ENCODE measurements around the gene CCDC92.
"Not testable (repeated sequence)": the region's sequence is repeated elsewhere in the genome, so short reads cannot be mapped to it uniquely, and the experiment has no call there.

Gene CCDC92

DNA sequence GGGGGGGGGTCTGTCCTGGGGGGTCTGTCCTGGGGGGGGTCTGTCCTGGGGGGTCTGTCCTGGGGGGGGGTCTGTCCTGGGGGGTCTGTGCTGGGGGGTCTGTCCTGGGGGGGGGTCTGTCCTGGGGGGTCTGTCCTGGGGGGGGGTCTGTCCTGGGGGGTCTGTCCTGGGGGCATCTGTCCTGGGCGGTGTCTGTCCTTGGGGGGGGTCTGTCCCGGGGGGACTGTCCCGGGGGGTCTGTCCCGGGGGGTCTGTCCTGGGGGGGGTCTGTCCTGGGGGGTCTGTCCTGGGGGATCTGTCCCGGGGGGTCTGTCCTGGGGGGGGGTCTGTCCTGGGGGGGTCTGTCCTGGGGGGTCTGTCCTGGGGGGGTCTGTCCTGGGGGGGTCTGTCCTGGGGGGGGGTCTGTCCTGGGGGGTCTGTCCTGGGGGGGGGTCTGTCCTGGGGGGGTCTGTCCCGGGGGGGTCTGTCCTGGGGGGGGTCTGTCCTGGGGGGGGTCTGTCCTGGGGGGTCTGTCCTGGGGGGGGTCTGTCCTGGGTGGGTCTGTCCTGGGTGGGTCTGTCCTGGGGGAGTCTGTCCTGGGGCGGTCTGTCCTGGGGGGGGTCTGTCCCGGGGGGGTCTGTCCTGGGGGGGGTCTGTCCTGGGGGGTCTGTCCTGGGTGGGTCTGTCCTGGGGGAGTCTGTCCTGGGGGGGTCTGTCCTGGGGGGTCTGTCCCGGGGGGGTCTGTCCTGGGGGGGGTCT, 60.8 kb downstream of the CCDC92 start:
- in situ Hi-C loops (cut with MboI; ENCODE audit: low sequenced_read_pairs) = not testable (repeated sequence)

- in situ Hi-C loops (cut with MboI; ENCODE audit: low sequenced_read_pairs) = no loop called here
These were observed 61.9 kb downstream of the CCDC92 start for GRCh38 chr12:123910761-123911193.

- in situ Hi-C loops (cut with MboI; ENCODE audit: low sequenced_read_pairs) = no loop called here
These were observed 62.6 kb downstream of the CCDC92 start for GRCh38 chr12:123910057-123910456.

DNA sequence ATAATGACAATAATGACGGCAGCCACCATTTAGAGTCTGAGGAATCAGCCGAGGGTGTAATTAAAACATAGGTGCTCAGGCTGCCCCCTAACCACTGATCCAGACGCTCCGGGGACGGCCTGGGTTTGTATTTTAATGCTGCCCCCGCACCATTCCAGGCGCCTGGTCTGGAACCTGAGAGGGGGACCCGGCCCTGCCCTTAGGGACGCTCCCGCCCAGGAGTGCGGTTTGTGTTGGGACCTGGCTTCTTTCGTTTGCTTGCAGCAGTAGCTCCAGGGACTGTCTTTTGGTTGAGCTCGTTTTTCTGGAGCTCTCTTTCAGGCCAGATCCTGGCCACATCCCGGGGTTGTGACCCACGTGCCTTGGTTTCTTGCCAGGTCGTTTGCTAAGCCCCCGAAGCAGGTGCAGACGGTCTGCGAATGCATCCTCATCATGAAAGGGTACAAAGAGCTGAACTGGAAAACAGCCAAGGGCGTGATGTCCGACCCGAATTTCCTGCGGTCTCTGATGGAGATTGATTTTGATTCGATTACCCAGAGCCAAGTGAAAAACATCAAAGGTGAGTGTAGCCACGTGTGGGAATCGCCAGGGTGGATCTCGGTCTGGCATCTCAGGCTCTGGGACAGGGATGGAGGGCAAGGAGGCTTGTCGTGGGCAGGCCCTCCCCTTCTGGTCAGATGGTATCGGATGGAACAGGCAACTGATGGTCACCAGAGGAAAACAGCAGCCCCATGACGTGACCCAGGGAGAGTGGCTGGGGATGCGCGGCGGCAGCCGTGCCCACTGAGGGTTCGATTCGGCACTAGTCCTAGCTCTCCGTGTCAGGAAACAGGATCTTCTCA, 63.5 kb downstream of the CCDC92 start:
- in situ Hi-C loops (cut with MboI; ENCODE audit: low sequenced_read_pairs) = no loop called here

DNA sequence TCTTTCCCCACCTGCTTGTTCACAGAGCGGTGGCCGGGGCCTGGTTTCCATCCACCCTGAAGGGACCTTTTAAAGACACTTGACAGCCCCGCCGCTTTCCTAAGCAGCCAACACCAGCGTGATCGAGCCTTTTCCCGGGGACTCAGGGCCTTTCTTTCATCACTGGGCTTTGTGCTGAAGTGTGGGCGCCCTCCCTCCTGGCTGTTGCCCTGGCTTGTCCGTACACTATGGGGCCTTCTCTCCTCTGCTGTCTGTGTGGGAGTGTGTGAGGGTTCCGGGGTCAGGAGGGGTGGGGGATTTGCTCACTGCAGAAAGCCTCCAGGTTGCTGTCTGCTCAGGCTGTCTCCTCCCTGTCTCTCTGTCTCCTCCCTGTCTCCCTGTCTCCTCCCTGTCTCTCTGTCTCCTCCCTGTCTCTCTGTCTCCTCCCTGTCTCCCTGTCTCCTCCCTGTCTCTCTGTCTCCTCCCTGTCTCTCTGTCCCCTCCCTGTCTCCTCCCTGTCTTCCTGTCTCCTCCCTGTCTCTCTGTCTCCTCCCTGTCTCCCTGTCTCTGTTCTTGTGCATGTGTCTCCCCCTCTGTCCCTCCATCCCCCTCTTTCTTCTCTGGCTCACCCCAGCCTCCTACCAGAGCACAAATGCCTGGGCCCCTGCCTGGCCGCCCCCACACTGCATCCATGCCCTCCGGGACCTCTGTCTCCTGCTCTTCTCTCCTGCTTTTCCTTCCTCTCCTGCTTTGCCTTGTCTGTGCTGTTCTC, 64.7 kb downstream of the CCDC92 start:
- in situ Hi-C loops (cut with MboI; ENCODE audit: low sequenced_read_pairs) = no loop called here

DNA sequence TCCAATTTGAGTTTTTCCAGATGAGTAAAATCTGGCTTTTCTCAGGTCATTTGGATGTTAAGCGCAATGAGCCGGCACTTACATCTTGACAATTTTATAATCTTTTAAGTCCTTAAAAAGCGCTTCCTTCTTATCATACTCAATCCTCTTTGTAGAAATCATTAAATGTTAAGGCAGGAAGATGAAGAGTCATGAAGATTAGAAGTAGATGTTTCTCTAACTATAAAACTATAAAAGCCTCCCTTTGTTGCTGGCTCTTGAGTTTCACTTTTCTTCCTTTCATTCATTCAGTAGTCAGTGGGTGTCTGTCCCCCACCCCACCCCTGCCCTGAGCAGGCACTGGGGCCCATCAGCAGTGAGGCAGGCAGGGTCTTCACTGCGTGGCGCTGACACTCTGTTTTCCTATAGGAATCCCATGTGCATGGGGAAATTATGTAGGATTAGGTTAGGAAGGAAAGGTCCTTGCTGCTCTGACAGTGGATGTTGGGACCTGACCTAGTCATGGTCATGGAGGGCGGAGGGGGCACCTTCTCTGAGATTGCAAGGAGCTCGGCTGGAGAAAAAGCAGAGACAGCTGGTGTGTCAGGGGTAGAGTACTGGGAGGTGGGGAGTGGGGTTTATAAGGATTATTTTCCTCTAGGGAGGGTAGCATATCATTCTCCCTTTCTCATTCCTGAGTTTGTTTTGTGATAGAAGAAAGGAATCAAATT, 65.8 kb downstream of the CCDC92 start:
- in situ Hi-C loops (cut with MboI; ENCODE audit: low sequenced_read_pairs) = no loop called here

DNA sequence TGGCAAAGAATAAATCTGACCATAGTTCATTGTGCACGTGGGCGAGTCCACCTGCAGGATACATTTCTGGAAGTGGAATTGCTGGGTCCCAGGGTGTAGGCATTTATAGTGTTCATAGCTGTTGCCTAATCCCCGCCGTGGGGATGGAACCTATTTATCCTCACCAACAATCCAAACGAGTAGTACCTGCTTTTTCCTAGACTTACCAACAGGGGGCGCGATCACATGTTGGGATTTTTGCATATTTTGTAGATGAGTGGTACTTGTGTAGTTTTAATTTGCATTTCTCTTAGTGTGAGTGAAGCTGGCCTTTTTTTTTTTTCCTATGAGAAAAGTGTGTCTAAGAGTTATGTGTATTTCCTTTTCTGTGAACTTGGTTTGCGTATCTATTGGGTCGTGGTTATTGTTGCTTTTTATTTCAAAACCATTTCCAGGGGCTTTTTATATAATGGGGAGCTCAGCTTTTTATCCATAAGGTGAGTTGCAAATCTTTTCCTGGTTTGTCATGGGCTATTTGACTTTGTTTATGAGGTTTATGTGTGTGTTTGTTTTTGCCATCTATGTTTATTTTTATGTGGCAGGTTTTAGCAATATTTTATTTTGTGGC, 67.2 kb downstream of the CCDC92 start:
- in situ Hi-C loops (cut with MboI; ENCODE audit: low sequenced_read_pairs) = no loop called here

DNA sequence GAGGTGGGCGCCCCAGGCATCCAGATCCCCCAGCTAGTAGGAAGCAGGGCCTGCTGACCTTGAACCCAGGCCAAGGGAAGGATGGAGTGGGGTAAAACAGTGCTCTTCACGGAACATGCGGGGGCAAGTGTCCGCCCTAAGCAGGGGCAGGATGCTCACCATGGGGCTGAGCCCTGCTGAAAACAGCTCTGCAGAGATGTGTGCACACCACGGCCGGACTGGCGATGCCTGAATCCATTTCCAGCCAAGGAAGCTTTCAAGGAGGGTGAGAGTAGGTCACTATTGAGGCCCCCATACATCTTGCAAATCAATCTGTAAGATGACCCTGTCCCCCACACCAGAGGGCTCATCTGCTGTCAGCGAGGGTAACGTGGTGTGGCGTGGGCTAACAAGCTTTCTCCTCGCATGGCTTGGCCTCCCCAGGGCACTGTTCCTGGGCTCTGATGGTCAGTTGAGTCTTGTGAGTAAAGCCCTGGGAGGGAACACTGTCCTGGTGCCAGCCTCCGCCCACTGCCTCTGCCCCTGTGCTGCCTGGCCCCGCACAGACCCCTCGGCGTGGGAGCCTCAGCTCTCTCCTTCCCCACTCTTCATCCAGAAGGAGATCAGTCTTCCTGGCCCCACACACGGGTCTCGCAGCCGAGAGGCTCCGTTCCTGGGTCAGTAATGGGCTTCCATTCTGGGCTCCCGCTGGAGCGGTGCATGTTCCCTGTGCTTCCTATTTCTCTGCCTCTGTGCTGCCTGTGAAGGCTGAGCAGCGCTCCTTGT, 69.1 kb downstream of the CCDC92 start:
- in situ Hi-C loops (cut with MboI; ENCODE audit: low sequenced_read_pairs) = no loop called here

- in situ Hi-C loops (cut with MboI; ENCODE audit: low sequenced_read_pairs) = no loop called here
These were observed 69.8 kb downstream of the CCDC92 start for GRCh38 chr12:123902821-123903220.

- in situ Hi-C loops (cut with MboI; ENCODE audit: low sequenced_read_pairs) = no loop called here
These were observed 71.7 kb downstream of the CCDC92 start for GRCh38 chr12:123900871-123901376.

DNA sequence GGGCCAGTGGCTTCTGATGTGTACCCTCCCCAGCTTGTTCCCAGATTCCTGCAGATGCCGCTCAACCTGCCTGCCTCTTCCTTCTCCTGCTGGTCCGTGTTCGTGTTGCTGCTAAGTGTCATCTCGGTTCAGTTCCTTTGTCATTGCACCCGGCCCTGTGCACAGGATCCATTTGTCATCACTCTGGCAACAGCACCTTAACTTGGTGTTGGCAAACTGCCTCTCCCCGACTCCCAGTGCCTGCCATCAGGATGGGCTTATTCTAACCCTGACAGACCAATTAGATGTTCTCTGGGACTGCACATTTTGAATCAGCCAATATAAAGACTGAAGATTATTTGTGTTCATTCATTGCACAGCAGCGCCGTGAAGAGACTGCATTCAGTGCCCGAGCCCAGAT, 73.3 kb downstream of the CCDC92 start:
- in situ Hi-C loops (cut with MboI; ENCODE audit: low sequenced_read_pairs) = no loop called here

DNA sequence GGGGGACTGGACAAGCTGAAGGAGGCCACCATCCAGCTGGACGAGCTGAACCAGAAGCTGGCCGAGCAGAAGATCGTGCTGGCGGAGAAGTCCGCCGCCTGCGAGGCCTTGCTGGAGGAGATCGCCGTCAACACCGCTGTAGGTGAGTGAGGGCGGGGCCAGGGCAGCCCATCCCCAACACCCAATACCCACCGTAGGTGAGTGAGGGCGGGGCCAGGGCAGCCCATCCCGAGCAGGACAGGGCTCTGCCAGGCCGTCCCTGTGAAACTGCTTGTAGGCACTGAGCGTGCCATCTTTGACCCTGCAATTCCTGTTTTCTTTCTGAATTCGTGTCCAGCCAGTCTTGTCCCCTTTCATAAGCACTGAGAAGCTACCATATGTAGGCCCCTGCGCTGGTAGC, 74.0 kb downstream of the CCDC92 start:
- in situ Hi-C loops (cut with MboI; ENCODE audit: low sequenced_read_pairs) = no loop called here

DNA sequence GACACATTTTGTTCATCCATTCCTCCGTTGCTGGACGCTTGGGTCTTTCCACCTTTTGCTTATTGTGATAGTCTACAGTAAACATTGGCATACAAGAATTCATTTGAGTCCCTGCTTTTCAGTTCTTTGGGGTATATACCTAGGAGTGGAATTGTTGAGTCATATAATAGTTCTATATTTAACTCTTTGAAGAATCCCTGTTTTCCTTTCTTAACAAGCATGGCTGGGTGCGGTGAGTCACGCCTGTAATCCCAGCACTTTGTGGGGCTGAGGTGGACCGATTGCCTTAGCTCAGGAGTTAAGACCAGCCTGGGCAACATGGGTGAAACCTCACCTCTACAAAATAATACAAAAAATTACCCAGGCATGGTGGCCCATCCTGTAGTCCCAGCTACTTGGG, 75.4 kb downstream of the CCDC92 start:
- in situ Hi-C loops (cut with MboI; ENCODE audit: low sequenced_read_pairs) = no loop called here

GRCh38 chr12:123896767-123897166, 75.9 kb downstream of the CCDC92 start:
- in situ Hi-C loops (cut with MboI; ENCODE audit: low sequenced_read_pairs) = no loop called here

DNA sequence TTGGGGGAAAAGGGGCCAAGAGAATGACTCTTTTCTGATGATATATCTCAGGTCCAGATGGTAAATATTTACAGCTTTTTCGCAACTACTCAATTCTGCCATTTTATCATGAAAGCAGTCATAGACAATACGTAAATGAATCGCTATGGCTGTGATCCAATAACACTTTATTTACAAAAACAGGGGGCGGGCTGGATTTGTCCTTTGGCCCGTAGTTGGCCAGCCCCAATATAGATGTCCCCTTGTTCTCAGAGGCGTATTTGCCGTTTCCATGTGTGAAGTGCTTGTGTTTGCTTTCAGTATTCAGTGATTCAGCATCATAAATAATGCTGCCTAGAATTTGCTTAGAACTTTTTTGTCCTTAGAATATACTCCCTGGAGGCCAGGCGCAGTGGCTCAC, 77.2 kb downstream of the CCDC92 start:
- in situ Hi-C loops (cut with MboI; ENCODE audit: low sequenced_read_pairs) = no loop called here

- in situ Hi-C loops (cut with MboI; ENCODE audit: low sequenced_read_pairs) = no loop called here
These were observed 77.7 kb downstream of the CCDC92 start for GRCh38 chr12:123894823-123895345.

DNA sequence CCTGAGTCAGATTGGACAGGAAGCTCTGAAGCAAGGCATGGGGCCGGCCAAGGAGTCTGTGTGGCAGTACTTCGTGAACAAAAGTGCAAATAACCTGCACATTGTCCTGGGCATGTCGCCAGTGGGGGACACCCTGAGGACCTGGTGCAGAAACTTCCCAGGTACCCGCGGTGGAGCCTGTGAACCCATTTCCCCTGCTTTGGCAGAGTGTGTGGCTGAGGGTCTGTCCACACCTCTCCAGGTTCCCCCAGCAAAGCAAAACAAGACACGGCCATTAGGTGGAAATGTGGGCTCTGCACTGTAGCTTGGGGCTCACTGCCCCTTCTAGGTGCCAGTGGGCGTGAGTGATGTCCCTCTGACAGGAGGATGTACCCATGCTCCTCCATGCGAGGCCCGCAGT, 79.4 kb downstream of the CCDC92 start:
- in situ Hi-C loops (cut with MboI; ENCODE audit: low sequenced_read_pairs) = no loop called here

GRCh38 chr12:123892853-123893252, 79.8 kb downstream of the CCDC92 start:
- in situ Hi-C loops (cut with MboI; ENCODE audit: low sequenced_read_pairs) = no loop called here

DNA sequence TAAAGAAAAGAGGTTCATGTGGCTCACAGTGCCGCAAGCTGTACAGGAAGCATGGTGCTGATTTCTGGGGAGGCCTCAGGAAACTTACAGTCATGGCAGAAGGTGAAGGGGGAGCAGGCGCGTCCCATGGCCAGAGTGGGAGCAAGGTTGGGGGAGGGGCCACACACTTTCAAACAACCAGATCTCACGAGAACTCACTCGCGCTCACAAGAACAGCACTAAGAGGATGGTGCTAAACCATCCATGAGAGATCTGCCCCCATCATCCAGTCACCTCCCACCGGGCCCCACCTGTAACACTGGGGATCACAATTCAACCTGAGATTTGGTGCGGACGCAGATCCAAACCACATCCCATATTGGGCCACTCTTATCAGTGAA, 80.5 kb downstream of the CCDC92 start:
- in situ Hi-C loops (cut with MboI; ENCODE audit: low sequenced_read_pairs) = no loop called here

Measured in HL-60/S4 treated with phorbol 12-myristate 13-acetate at 8.2 ng/mL for 4 days and 3 days (cell line).